Measurements from ENCODE around the gene SPAG5. TPM values are rescaled to one million over a fixed set of nuclear protein-coding genes. Genes with fewer than 3 reads are reported as not detected.

The SPAG5 gene
- total RNA-seq, 1 donor, result 4.3 TPM

DNA sequence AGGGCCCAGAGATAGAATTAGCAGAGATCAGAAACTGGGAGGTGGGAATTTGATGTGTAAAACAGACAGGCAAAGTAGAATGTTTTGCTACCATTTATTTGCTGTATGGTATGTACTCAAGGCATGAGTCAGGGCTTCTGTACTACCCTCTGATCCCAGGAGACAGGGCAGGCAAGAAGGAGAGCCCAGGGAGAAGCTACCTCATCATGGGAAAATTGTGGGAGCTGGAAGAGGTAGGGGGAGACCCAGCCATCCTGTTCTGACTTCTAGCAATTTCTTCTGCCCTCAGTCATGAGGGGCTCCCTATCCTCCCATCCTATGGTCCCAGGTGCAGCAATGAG is 25.8 kb downstream of the SPAG5 start:
- H3K4me1 ChIP-seq (ENCODE audit: insufficient read depth, low read length), result peaks cover 31% of the 10 kb centered on the region
- no peak overlapping the region for H3K4me3 ChIP-seq (ENCODE audit: insufficient read depth, low read length)
- no peak overlapping the region for H3K4me2 ChIP-seq (ENCODE audit: insufficient read depth, low read length)
- H3K79me2 ChIP-seq (ENCODE audit: insufficient read depth, low read length), result peaks cover 27% of the 10 kb centered on the region
- peaks cover 11% of the 10 kb centered on the region for H3K36me3 ChIP-seq (ENCODE audit: insufficient read depth, low read length)
- H3K9me3 ChIP-seq (ENCODE audit: low read depth, low read length), result no peaks in the 10 kb centered on the region
- no peak overlapping the region for H3K27ac ChIP-seq (ENCODE audit: low read depth, low read length)
- H3K27me3 ChIP-seq (ENCODE audit: insufficient read depth, low read length), result no peaks in the 10 kb centered on the region
- no peak overlapping the region for H2AFZ ChIP-seq (ENCODE audit: low read length)
- TF ChIP-seq, protein P1, sequence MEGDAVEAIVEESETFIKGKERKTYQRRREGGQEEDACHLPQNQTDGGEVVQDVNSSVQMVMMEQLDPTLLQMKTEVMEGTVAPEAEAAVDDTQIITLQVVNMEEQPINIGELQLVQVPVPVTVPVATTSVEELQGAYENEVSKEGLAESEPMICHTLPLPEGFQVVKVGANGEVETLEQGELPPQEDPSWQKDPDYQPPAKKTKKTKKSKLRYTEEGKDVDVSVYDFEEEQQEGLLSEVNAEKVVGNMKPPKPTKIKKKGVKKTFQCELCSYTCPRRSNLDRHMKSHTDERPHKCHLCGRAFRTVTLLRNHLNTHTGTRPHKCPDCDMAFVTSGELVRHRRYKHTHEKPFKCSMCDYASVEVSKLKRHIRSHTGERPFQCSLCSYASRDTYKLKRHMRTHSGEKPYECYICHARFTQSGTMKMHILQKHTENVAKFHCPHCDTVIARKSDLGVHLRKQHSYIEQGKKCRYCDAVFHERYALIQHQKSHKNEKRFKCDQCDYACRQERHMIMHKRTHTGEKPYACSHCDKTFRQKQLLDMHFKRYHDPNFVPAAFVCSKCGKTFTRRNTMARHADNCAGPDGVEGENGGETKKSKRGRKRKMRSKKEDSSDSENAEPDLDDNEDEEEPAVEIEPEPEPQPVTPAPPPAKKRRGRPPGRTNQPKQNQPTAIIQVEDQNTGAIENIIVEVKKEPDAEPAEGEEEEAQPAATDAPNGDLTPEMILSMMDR (IDR thresholded peaks at IDR 0.05; ENCODE audit: extremely low read depth, low read depth, low read length), result no peak
- no peak for DNase-seq (ENCODE audit: insufficient read length, low spot score, missing footprints)
- peaks cover 5% of the 10 kb centered on the region for H4K20me1 ChIP-seq (ENCODE audit: insufficient read depth, low read length)

DNA sequence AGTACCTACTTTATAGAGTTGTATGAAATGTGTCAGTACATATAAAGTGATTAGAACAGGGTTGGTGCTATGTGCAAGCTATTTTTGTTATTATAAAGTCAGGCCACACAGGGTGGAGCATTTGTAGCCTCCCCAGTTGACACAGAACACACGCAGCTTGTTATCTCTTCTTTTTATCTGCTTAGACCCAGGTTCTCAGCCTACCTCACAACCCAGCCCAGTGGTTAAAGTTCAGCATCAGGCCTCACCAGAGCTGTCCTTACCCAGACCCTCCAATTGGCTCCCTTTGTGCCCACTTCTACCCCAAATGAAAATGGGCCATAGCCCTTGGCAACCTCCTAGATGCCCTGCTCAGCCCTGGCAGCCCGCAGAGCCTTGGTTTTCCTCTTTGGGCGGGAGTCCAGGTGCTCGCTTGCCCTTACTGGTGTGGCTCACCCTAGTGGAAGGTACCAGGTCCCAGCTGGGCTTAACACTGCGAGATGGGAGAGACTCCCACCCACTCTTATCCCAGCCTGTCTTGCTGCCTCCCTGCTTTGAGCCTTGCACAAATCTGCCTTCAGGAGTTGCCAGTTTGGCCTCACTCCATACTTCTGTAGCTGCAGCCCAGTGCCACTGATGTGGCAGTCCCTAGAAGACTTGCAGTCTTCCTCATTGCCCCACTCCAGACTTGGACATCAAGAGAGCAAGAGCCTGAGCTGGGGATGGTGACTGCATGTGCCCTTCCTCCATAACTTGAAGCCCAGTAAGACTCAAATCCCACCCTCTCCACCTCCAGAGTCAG is 26.4 kb downstream of the SPAG5 start:
- no peaks in the 10 kb centered on the region for H3K27me3 ChIP-seq (ENCODE audit: insufficient read depth, low read length)
- H3K79me2 ChIP-seq (ENCODE audit: insufficient read depth, low read length), result peaks cover 32% of the 10 kb centered on the region
- DNase-seq (ENCODE audit: insufficient read length, low spot score, missing footprints), result no peak
- H2AFZ ChIP-seq (ENCODE audit: low read length), result peak overlapping the region; percentile 94
- H3K36me3 ChIP-seq (ENCODE audit: insufficient read depth, low read length), result peaks cover 7% of the 10 kb centered on the region
- peak overlapping the region; percentile 98 for H3K4me2 ChIP-seq (ENCODE audit: insufficient read depth, low read length)
- TF ChIP-seq, protein P1 (IDR thresholded peaks at IDR 0.05; ENCODE audit: extremely low read depth, low read depth, low read length), result no peak
- no peaks in the 10 kb centered on the region for H3K9me3 ChIP-seq (ENCODE audit: low read depth, low read length)
- peaks cover 5% of the 10 kb centered on the region for H4K20me1 ChIP-seq (ENCODE audit: insufficient read depth, low read length)
- peak overlapping the region; percentile 61 for H3K27ac ChIP-seq (ENCODE audit: low read depth, low read length)
- H3K4me1 ChIP-seq (ENCODE audit: insufficient read depth, low read length), result peaks cover 31% of the 10 kb centered on the region
- peak overlapping the region; percentile 98 for H3K4me3 ChIP-seq (ENCODE audit: insufficient read depth, low read length)

DNA sequence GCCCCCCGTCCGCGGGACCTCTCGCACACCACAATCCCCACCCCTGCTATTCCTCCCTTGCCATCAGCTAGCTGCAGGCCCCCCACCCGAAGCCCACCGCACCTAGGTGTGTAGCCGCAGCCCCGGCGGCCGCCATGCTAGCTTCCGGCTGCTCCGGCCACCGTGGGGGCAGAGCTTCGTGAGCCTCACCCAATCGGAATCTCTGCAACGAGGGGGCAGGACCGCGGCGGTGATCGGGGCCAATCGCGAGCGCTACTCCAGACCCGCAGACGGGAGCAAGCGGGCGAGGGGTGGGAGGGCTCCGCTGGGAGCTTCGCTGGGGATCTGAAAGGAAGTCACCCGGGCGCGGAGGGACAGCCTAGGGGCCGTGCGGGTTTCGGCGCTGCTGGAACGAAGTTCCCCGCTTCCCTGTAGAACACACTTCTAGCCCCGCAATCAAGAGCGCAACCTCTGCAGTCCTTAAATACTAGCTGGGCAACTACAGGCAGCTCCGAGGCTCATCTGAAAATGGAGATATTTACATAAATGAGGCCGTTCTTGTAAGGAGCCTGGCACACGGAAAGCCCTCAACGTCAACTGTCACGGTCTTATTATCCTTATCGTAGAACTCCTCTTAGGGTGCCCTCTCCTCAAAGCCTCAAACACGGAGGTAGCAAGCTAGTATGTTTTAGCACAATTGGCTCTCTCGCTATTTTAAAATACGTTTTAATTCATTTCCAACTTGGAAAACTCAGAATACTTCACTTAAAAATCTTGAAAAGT is 27.3 kb downstream of the SPAG5 start, which contains the start of gene PIGS:
TSS of gene PIGS (minus strand) at position 164 of the 762 bp plus-strand sequence. CDS start at position 136, 28 bp downstream.
- Histone ChIP-seq H3K9me3 (ENCODE audit: low read depth, low read length) (no peaks in the 10 kb centered on the region), H3K27ac (ENCODE audit: low read depth, low read length) (peak within 1 kb of the TSS; percentile 61), H3K4me3 (ENCODE audit: insufficient read depth, low read length) (peak within 1 kb of the TSS; percentile 98), H3K4me1 (ENCODE audit: insufficient read depth, low read length) (peaks cover 27% of the 10 kb centered on the region), H3K79me2 (ENCODE audit: insufficient read depth, low read length) (peaks cover 39% of the 10 kb centered on the region), H4K20me1 (ENCODE audit: insufficient read depth, low read length) (peaks cover 5% of the 10 kb centered on the region), H3K36me3 (ENCODE audit: insufficient read depth, low read length) (peaks cover 4% of the 10 kb centered on the region), H2AFZ (ENCODE audit: low read length) (peak within 1 kb of the TSS; percentile 95), H3K27me3 (ENCODE audit: insufficient read depth, low read length) (no peaks in the 10 kb centered on the region), H3K4me2 (ENCODE audit: insufficient read depth, low read length) (peak within 1 kb of the TSS; percentile 98)
- DNase-seq (ENCODE audit: insufficient read length, low spot score, missing footprints), result peak; percentile 99
- TF ChIP-seq, protein P1 (IDR thresholded peaks at IDR 0.05; ENCODE audit: extremely low read depth, low read depth, low read length), result no peak
